ENCODE results near the gene TALDO1. TPM values are rescaled to one million over a fixed set of nuclear protein-coding genes. Genes with fewer than 3 reads are reported as not detected.

TALDO1 gene
- total RNA-seq, 1 experiment from 2014 or later: 268 TPM

DNA sequence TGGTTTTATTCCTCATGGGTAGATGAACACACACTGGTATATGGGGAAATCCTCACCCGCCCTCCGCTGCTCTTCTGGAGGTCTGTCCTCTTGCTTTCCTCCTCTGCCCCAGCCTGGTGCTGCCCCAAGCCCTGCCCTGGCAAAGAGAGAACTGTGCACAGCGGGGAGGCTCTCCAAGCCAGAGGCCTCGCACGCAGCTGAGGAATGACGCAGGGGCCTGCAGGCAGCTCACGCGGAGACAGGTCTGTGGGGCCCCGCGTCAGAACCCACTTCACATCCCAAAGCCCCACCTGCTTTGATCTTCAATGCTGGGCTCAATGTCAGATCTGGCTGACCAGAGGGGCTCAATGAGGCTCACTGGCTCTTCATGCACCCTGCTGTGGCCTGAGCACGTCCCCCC is 20.0 kb downstream of the TALDO1 start:
- H3K27ac ChIP-seq (ENCODE audit: insufficient read length, low read depth, low read length): no peak overlapping the region
- no peaks in the 10 kb centered on the region for H3K4me1 ChIP-seq (ENCODE audit: insufficient read depth, low read length)
- no peak overlapping the region for H3K23ac ChIP-seq (ENCODE audit: insufficient read length, low read depth, low read length)
- TF ChIP-seq, protein P1, sequence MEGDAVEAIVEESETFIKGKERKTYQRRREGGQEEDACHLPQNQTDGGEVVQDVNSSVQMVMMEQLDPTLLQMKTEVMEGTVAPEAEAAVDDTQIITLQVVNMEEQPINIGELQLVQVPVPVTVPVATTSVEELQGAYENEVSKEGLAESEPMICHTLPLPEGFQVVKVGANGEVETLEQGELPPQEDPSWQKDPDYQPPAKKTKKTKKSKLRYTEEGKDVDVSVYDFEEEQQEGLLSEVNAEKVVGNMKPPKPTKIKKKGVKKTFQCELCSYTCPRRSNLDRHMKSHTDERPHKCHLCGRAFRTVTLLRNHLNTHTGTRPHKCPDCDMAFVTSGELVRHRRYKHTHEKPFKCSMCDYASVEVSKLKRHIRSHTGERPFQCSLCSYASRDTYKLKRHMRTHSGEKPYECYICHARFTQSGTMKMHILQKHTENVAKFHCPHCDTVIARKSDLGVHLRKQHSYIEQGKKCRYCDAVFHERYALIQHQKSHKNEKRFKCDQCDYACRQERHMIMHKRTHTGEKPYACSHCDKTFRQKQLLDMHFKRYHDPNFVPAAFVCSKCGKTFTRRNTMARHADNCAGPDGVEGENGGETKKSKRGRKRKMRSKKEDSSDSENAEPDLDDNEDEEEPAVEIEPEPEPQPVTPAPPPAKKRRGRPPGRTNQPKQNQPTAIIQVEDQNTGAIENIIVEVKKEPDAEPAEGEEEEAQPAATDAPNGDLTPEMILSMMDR (conservative IDR thresholded peaks at IDR 0.05): no peak
- Mint-ChIP-seq H3K27ac (peak overlapping the region in 2 of 3 experiments; percentile 33 to 70; a peak in 1 of 7 replicates), H3K4me3 (no peak overlapping the region; a peak in 1 of 5 replicates), H3K4me1 (peaks cover 11 to 13% of the 10 kb centered on the region in 2 experiments), H3K9me3 (no peaks in the 10 kb centered on the region), H3K27me3 (ENCODE audit: low read depth) (no peaks in the 10 kb centered on the region), H3K36me3 (ENCODE audit: insufficient read depth in 1 of 3, low read depth in 3 of 3) (peaks cover 15 to 59% (median 56%) of the 10 kb centered on the region in 3 experiments; a peak in 6 of 7 replicates)
- H3K56ac ChIP-seq (ENCODE audit: insufficient read length, low read depth, low read length): no peak overlapping the region
- H3T11ph ChIP-seq (ENCODE audit: low read length): no peak overlapping the region
- H4K8ac ChIP-seq (replicated peaks; ENCODE audit: insufficient read length, low read depth, low read length): no peak overlapping the region
- no peaks in the 10 kb centered on the region for H3K27me3 ChIP-seq (ENCODE audit: insufficient read depth, low read length)
- WGBS (ENCODE audit: extremely low coverage, insufficient read length, low lambda C conversion rate): no CpG with 5 or more reads among the region's 11 CpGs
- no peak overlapping the region for H2BK20ac ChIP-seq (ENCODE audit: low read depth, low read length, poor library complexity, severe bottlenecking)
- H3K9me3 ChIP-seq (ENCODE audit: control insufficient read depth, low read depth, low read length): no peaks in the 10 kb centered on the region
- H3K18ac ChIP-seq (ENCODE audit: insufficient read length, low read depth, low read length): no peak overlapping the region
- no peak overlapping the region for H3K4ac ChIP-seq (ENCODE audit: low read depth, low read length)
- no peak overlapping the region for H2BK120ac ChIP-seq (ENCODE audit: low read depth, low read length, poor library complexity, severe bottlenecking)
- no peak for DNase-seq
- H3K79me2 ChIP-seq (ENCODE audit: insufficient read depth, low read length): no peaks in the 10 kb centered on the region
- H3K9ac ChIP-seq (ENCODE audit: extremely low read depth, insufficient read length, low read length): no peak overlapping the region
- no peak overlapping the region for H2AK5ac ChIP-seq (ENCODE audit: insufficient read length, low read length)
- H2BK15ac ChIP-seq (ENCODE audit: low read depth, low read length): no peak overlapping the region
- no peaks in the 10 kb centered on the region for H4K20me1 ChIP-seq (ENCODE audit: control insufficient read depth, insufficient read depth, insufficient read length)
- H3K23me2 ChIP-seq (ENCODE audit: insufficient read length, low read depth, low read length, poor library complexity, severe bottlenecking): no peaks in the 10 kb centered on the region
- H4K91ac ChIP-seq (ENCODE audit: insufficient read length, low read depth, low read length): no peak overlapping the region
- no peak overlapping the region for H2BK5ac ChIP-seq (ENCODE audit: insufficient read length, low read length)
- no peak overlapping the region for H4K5ac ChIP-seq (ENCODE audit: insufficient read length, low read depth, low read length)
- H2BK12ac ChIP-seq (ENCODE audit: insufficient read length, low read depth, low read length): no peak overlapping the region
- no peak overlapping the region for H3K4me2 ChIP-seq (ENCODE audit: insufficient read depth, insufficient read length, low read length)
- no peaks in the 10 kb centered on the region for H3K79me1 ChIP-seq (ENCODE audit: insufficient read depth, low read depth, low read length, poor library complexity, severe bottlenecking)
- no peak overlapping the region for H3K14ac ChIP-seq (ENCODE audit: insufficient read depth, low read length)
- no peak overlapping the region for H2AFZ ChIP-seq (ENCODE audit: low read length)

Measured in H9 (cell line).